Peyer's patch (tissue), 4 donors: ENCODE data around the gene UBE2H. TPM values are rescaled to one million over a fixed set of nuclear protein-coding genes. Genes with fewer than 3 reads are reported as not detected.

Experiments
- DNase-seq, 3 donors: peaks; one replicate each; pipeline ENCODE4 v3.0.0-alpha.2; 2017 to 2019
- H3K27ac ChIP-seq, 4 donors: fragments of 200-600 bp; sonication (generic); one replicate each; pipeline ENCODE4 v1.5.1; 2016 to 2019
- H3K27me3 ChIP-seq, 2 donors: fragments of 200-600 bp; sonication (generic); one replicate each; pipeline ENCODE4 v1.5.1; 2019
- H3K36me3 ChIP-seq, 3 donors: fragments of 200-600 bp; sonication (generic); one replicate each; pipeline ENCODE4 v1.5.1; 2016 to 2019
- H3K4me1 ChIP-seq, 4 donors: fragments of 200-600 bp; sonication (generic); one replicate each; pipeline ENCODE4 v1.5.1; 2016 to 2019
- H3K4me3 ChIP-seq, 4 donors: fragments of 200-600 bp; sonication (generic); 1 replicate in 3 of 4; 2 replicates in 1 of 4; pipeline ENCODE4 v1.5.1; 2016 to 2019; ENCODE audit warnings: mild to moderate bottlenecking in 1 of 4
- H3K9me3 ChIP-seq, 4 donors: fragments of 200-600 bp; sonication (generic); one replicate each; pipeline ENCODE4 v1.5.1; 2016 to 2019; ENCODE audit warnings: mild to moderate bottlenecking in 1 of 4
- POLR2A ChIP-seq, 2 donors: fragments of 450-650 bp; IDR thresholded peaks; one replicate each; pipeline ENCODE4 v1.5.1; 2017; ENCODE audit warnings: antibody characterized with exemption in 2 of 2, mild to moderate bottlenecking in 2 of 2, moderate library complexity in 2 of 2
- total RNA-seq, 4 donors: library from RNA; depleted of rRNA; stranded (reverse); fragments of >200 nt; gene quantifications; one replicate each; pipeline ENCODE4 v1.1.0, GENCODE V29; 2016
- TF ChIP-seq, protein P1 (sequence below), 6 experiments: fragments of 450-650 bp in 4 of 6; fragments of 200-600 bp in 2 of 6; sonication (generic) in 1 of 6; IDR thresholded peaks; one replicate each; pipeline ENCODE4 v1.5.1; 2017 to 2019; ENCODE audit warnings: antibody characterized with exemption in 6 of 6, mild to moderate bottlenecking in 3 of 6, moderate library complexity in 1 of 6

UBE2H gene
- total RNA-seq, 4 donors from 2014 or later = 33.5 to 59.4 (median 51.4) TPM

DNA sequence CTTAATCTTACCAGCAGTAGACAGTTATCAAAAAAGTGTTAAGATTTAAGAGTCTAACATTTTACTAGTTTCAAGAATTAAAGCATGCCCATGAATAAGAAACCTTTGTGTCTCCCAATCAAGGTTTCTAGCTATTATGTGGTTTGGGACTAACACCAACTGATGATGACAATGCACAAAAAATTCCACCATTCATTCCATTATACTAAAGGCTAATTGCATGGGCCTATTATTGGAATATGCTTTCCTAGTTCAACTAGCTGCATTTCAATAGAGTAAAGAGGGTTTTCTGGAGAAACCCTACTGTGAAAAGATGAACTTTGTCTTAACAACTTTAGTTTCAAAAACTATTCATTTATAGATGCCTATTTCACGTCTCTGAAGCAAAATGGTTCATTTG, 44.6 kb downstream of the UBE2H start:
- Histone ChIP-seq H3K4me1 (peaks cover 0 to 30% (median 2%) of the 10 kb centered on the region in 4 donors), H3K4me3 (no peak overlapping the region), H3K36me3 (no peaks in the 10 kb centered on the region), H3K27me3 (no peaks in the 10 kb centered on the region), H3K9me3 (no peaks in the 10 kb centered on the region), H3K27ac (no peak overlapping the region)
- TF ChIP-seq, protein P1, sequence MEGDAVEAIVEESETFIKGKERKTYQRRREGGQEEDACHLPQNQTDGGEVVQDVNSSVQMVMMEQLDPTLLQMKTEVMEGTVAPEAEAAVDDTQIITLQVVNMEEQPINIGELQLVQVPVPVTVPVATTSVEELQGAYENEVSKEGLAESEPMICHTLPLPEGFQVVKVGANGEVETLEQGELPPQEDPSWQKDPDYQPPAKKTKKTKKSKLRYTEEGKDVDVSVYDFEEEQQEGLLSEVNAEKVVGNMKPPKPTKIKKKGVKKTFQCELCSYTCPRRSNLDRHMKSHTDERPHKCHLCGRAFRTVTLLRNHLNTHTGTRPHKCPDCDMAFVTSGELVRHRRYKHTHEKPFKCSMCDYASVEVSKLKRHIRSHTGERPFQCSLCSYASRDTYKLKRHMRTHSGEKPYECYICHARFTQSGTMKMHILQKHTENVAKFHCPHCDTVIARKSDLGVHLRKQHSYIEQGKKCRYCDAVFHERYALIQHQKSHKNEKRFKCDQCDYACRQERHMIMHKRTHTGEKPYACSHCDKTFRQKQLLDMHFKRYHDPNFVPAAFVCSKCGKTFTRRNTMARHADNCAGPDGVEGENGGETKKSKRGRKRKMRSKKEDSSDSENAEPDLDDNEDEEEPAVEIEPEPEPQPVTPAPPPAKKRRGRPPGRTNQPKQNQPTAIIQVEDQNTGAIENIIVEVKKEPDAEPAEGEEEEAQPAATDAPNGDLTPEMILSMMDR (IDR thresholded peaks at IDR 0.05) = no peak
- TF ChIP-seq POLR2A (IDR thresholded peaks at IDR 0.05) = no peak
- DNase-seq = no peak

DNA sequence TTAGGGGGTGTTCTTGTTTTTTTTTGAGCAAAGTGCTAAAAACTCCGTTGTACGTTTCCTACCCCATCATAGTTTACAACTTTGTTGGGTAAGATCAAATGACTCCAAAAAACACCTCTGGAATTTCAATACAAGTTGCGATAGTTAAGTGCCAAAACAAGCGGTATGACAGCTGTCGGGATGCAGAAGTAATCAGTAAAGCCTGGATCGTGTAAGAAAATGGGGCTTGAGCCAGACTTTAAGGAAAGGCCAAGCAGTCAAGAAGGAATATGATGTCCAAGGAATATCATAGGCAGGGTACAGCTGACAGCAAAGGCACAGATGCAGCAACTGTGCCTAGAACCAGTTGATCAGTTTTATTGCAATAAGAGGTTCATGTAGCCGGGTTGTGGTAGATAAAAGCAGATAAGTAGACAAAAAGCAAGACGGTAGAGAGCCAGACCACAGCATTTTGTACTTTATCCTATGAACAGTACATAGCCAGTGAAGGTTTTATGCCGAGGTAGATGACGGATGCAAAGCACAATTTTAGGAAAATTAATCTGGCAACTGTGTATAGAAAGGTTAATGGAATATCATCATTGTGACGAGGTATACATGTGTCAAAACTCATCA, 45.5 kb downstream of the UBE2H start:
- H3K9me3 ChIP-seq = no peaks in the 10 kb centered on the region
- peaks cover 0 to 35% (median 2%) of the 10 kb centered on the region in 4 donors for H3K4me1 ChIP-seq
- DNase-seq = no peak
- H3K27ac ChIP-seq = peak overlapping the region in 2 of 4 donors; percentile 47 to 55
- no peaks in the 10 kb centered on the region for H3K27me3 ChIP-seq
- no peaks in the 10 kb centered on the region for H3K36me3 ChIP-seq
- TF ChIP-seq POLR2A (IDR thresholded peaks at IDR 0.05) = no peak
- TF ChIP-seq, protein P1 (IDR thresholded peaks at IDR 0.05) = no peak
- no peak overlapping the region for H3K4me3 ChIP-seq

DNA sequence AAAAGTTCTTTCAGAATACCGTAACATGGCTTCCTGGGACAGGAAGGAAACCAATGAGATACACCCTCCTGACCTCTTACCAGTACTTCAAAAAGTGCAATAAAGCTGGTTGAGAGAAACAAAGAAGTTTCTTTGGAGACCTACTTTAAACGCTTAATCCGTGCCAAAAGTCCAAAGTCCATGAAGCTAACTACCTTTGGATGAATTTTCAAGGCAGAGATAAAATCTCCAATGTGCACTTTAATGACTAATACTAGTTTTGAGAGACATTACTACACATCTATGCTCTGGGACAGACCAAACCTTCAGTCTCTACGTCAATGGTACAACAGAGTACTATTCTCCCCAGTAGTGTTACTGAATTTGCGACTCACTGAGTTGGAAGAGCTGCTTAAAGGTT, 46.1 kb downstream of the UBE2H start:
- Histone ChIP-seq H3K4me1 (peaks cover 0 to 35% (median 2%) of the 10 kb centered on the region in 4 donors), H3K9me3 (no peaks in the 10 kb centered on the region), H3K4me3 (no peak overlapping the region), H3K36me3 (peaks cover 0 to under 1% (median 0%) of the 10 kb centered on the region in 3 donors), H3K27me3 (no peaks in the 10 kb centered on the region), H3K27ac (peak overlapping the region in 2 of 4 donors; percentile 55 to 67)
- TF ChIP-seq, protein P1 (IDR thresholded peaks at IDR 0.05) = no peak
- TF ChIP-seq POLR2A (IDR thresholded peaks at IDR 0.05) = no peak
- DNase-seq = no peak

DNA sequence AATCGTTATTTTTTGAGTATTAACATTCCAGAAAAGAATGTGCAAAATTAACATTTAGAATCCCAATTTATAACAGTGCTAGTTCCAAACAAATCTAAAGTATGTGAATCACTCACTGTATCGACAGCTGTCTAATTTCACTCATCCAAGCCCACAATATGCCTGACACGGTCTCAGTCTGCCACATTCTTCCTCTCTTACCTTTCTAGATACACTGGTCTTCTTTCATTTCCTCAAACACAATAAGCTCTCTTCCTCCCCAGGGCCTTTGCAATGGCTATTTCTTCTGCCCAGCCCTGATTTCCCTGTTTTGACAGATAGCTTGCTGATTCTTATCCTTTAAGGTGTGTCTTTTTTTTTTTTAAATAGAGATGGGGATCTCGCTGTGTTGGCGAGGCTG, 48.8 kb downstream of the UBE2H start:
- Histone ChIP-seq H3K4me3 (no peak overlapping the region), H3K4me1 (peaks cover 0 to 35% (median 2%) of the 10 kb centered on the region in 4 donors), H3K9me3 (no peaks in the 10 kb centered on the region), H3K36me3 (peaks cover 0 to 8% (median 0%) of the 10 kb centered on the region in 3 donors), H3K27me3 (no peaks in the 10 kb centered on the region), H3K27ac (no peak overlapping the region)
- DNase-seq = peak in 1 of 3 donors; percentile 24
- TF ChIP-seq, protein P1 (IDR thresholded peaks at IDR 0.05) = no peak
- no peak for TF ChIP-seq POLR2A (IDR thresholded peaks at IDR 0.05)

DNA sequence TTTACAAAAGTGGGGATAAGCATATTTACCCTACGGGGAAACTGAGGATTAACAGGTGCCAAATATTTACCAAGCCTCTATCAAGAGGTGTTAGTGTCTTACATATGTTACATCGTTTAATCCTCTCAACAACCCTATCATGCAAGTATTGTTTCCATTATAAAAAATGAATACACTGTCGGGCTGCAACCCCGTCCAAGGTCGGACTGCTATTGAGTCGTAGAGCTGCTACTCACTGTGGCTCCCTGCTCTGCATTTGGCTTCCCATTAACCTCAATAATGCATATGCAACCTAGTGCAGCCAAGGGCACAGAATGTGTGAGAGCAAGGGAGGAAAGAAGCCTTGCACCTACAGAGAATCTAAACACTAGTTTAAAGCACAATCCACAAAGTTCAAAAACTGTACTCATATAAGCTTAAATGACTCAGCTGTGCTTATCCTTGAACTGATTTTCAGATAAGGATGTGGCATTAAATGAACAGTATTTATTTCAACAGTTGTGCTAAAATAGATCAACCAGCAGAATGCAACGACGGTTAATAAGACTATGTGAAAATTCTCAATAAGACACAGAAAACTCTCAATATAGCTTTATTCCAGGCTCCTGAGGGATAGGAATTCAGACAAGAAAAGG, 49.9 kb downstream of the UBE2H start:
- DNase-seq = no peak
- Histone ChIP-seq H3K4me1 (peaks cover 0 to 32% (median 2%) of the 10 kb centered on the region in 4 donors), H3K36me3 (peaks cover 0 to 8% (median 0%) of the 10 kb centered on the region in 3 donors), H3K27me3 (no peaks in the 10 kb centered on the region), H3K9me3 (no peaks in the 10 kb centered on the region), H3K4me3 (no peak overlapping the region), H3K27ac (peak overlapping the region in 2 of 4 donors; percentile 3)
- TF ChIP-seq, protein P1 (IDR thresholded peaks at IDR 0.05) = no peak
- TF ChIP-seq POLR2A (IDR thresholded peaks at IDR 0.05) = no peak
